Epidermal melanocyte (primary cell): Measurements from ENCODE around the gene SDHAF1.
"Not testable (repeated sequence)": the region's sequence is repeated elsewhere in the genome, so short reads cannot be mapped to it uniquely, and the experiment has no call there.

Experiments
- DNase-seq: peaks from one replicate; pipeline ENCODE4 v3.0.0; 2011; ENCODE audit warnings: low spot score; ENCODE audit not compliant: insufficient read length

The SDHAF1 gene

GRCh38 chr19:35995048-35995993 lies at the start of gene SDHAF1:
TSS of gene SDHAF1 (plus strand) at chr19:35995188. CDS start at chr19:35995275, 87 bp downstream.
- DNase-seq = peak; percentile 99

- DNase-seq = no peak
Measured at GRCh38 chr19:35946203-35946602, 48.8 kb upstream of the SDHAF1 start.

DNA sequence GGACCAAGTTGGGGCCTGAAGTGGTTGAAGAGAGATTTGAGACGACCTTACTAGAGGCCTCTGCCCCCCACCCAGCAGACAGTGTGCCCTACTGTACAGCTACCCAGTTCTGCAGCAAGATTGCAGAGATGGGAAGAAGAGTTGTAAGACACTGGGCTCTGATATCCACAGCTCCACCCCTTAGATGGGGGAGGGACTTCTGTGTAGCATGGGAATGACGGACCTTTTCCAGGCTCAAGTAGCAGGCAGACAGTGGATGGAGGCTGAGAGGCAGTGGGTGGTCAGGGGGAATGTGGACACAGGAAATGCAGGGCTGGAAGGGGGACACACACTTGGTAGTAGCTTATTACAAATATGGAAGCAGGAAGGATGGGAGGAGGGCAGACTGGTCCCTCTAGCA lies 45.9 kb upstream of the SDHAF1 start:
- DNase-seq = peak; percentile 30

- DNase-seq = no peak
Measured at GRCh38 chr19:35955881-35956634, 38.9 kb upstream of the SDHAF1 start.

GRCh38 chr19:35957411-35957810 lies 37.6 kb upstream of the SDHAF1 start:
- not testable (repeated sequence) for DNase-seq

- DNase-seq = no peak
Measured at GRCh38 chr19:35958660-35959039, 36.3 kb upstream of the SDHAF1 start.

DNA sequence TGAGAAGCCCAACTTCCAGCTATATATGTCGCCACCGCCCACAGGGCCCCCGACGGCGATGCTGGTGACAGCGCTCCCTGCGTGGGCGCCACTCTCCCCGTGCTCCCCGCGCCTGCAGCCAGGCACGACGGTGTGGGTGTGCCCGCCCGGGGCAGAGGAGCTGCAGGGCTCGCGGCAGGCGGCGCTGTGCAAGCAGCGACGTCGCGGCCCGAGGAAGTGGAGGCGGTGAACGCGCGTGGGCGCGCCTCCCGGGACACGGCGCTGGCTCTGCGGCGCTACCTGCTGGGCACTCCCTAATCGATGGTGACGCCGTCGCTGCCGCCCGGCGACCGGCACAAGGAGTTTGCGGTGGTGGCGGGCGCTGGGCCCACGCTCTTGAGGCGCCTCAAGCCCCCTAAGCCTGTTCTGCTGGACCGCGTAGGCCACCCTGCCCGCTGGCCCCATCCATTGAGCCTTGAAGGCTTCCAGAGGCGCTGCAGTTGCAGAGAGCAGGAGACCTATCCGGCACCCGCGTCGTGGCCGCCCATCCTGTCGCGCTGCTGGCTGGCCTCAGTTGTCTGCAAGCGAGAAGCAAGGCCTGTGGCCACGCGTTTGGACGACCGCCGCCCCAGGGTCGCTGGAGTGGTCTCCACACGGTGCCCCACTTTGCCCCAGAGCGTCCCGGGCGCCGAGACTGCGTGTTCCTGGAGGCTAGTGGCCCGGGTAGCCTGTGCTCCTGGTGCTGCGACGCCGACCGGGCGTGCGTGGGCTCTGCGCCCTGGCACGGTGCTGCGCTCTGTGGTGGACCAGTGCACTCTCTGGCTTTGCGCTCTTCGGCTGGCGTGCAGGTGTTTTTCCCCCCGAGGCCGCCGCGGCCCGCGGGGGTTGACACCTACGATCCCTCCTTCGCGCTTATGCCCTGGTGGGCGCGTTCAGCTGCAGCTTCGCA lies 35.7 kb upstream of the SDHAF1 start:
- no peak for DNase-seq

DNA sequence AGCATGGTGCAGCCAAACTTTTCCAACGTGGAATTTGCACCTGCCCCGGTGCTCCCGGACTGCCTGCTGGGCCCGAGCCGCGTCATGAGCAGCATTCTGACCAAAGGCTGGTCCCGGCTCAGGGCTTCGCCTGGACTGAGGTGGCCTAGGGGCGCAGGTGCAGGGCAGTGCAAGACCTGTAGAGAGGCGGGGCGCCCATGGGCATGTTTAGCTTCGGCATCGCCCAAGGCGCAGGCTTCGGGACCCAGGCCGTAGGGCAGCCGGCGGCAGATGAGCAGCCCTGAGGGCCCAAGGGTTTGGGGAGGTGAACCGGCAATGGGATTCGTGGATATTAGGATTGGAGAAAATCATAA lies 35.0 kb upstream of the SDHAF1 start:
- no peak for DNase-seq

DNA sequence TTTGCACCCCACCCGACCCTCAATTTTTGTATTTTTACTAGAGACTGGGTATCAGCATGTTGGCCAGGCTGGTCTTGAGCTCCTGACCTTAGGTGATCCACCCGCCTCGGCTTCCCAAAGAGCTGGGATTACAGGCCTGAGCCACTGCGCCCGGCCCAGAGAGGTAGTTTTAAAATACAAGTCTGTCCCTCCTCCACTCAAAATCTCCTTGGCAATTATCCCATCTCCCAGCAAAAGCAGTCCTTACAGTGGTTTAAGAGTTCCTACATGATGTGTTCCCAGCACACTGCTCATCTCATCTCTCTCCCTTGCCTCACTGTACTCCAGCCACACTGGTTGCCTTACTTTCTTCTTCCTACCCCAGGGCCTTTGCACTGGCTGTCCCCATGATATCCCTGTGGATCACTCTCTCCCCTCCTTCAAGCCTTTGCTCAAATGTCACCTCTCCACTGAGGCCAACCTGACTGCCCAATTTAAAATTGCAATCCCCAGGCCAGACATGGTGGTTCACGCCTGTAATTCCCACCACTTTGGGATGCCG lies 34.5 kb upstream of the SDHAF1 start:
- no peak for DNase-seq

- DNase-seq = peak; percentile 59
Measured at GRCh38 chr19:35963514-35963913, 31.5 kb upstream of the SDHAF1 start.

- no peak for DNase-seq
Measured at GRCh38 chr19:35966771-35967170, 28.2 kb upstream of the SDHAF1 start.

GRCh38 chr19:35973487-35973886 lies 21.5 kb upstream of the SDHAF1 start:
- DNase-seq = no peak

DNA sequence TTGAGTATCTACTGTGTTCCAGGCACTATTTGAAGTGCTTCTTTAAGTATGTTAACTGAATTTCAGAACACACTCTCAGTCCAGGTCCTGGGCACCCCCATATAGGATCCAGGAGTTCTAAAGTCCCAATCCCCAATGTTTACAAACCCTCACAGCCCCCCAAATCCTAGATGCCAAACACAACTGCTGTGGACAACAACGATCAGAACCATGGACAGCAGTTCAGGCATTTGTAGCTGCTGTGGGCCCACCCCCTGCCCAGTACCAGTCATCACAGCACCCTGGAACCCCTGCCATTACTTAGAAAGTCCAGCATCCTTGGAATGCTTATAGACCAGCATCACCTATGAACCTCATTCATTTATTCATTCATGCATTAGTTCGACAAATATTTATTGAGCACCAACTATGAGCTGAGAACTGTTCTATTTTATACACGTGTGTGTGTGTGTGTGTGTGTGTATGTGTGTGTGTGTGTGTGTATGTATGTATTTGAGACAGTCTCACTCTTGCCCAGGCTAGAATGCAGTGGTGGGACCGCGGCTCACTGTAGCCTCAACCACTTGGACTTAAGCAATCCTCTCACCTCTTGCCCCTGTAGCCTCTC lies 19.3 kb upstream of the SDHAF1 start:
- no peak for DNase-seq

- DNase-seq = no peak
Measured at GRCh38 chr19:35977446-35978222, 17.4 kb upstream of the SDHAF1 start.

DNA sequence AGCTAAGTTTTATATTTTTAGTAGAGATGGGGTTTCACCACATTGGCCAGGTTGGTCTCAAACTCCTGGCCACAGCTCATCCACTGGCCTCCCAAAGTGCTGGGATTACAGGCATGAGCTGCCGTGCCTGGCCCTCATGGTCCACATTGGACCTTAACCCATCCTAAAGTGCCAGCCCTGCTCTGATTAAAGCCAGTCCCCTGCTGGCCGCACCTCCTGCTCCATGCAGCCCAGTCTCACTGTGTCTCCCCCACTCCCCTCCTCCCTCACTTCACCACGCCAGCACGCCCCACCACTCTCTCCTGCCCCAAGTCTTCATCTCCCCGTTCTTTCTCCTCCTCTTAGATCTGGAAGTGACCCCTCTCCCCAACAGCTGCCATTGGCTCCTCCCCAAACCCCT lies 16.7 kb upstream of the SDHAF1 start:
- no peak for DNase-seq

DNA sequence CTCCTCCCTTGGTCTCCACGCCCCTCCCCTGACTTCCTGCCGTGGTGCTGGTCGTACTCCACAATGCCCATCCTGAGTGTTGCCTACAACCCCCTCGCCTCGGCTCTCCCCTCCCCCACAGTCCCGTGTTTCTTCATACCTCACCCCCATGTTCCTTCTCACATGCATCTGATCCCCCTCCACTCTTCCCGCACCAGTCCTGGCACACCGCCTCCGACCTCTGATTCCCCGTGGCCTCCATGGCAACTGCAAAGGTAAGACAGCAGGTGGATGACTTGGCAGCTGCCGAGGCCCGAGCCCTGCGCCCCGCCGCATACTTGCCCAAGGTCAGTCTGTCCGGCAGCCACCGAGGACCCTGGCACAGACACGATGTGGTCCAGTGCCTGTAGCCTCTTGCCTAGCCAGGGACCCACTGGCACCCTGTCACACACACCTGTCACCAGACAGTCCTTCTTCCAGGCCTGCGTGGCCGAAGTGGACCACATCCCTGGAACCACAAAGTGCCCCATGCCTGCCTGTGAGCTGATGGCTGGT lies 16.1 kb upstream of the SDHAF1 start:
- no peak for DNase-seq

DNA sequence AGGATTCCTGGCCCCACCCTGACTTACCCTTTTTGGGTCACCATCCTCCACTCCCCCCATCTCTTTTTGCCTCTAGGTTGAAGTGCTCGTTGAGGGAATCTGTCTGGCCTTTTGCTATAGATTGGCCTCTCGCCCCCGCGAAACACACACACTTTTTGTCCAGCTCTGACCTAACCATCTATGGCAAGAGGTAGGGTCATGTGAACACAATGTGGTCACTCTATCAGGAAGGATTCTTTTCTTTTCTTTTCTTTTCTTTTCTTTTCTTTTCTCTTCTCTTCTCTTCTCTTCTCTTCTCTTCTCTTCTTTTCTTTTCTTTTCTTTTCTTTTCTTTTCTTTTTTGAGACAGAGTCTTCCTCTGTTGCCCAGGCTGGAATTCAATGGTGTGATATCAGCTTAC lies 14.0 kb upstream of the SDHAF1 start:
- DNase-seq = not testable (repeated sequence)

- DNase-seq = no peak
Measured at GRCh38 chr19:35983177-35983576, 11.8 kb upstream of the SDHAF1 start.

DNA sequence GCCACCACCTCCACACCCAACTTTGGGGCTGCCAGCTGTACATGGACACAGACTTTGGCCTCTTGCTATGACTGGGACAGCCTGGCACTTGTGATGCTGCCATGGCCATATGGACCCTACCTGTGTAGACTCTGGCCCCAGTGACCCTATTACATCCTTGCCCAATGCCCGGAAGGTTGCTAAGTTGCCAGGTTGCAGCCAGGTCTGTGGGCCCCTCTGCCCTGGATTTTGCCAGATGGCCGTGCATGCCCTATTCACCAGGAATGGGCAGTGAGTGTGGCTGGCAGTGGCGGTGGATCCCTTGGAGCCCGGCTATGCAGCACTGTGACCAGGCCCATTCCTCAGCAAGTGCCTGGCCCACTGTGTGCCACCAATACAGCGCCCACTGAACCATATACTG lies 8.9 kb upstream of the SDHAF1 start:
- DNase-seq = peak; percentile 5
